GM19099 (cell line): ENCODE measurements around the gene KCNQ5.

Experiments used
- POLR2A ChIP-seq: IDR thresholded peaks from 3 replicates; pipeline ENCODE4 v1.6.1; 2011; ENCODE audit warnings: low read depth; ENCODE audit not compliant: insufficient read length; ENCODE audit errors: extremely low read depth

KCNQ5 gene

GRCh38 chr6:73088138-73088813 lies 466.4 kb downstream of the KCNQ5 start:
- no peak for TF ChIP-seq POLR2A

- no peak for TF ChIP-seq POLR2A
Measured at GRCh38 chr6:73104921-73105320, 483.1 kb downstream of the KCNQ5 start.

GRCh38 chr6:73107016-73107415 lies 485.2 kb downstream of the KCNQ5 start:
- no peak for TF ChIP-seq POLR2A

GRCh38 chr6:73108949-73109348 lies 487.1 kb downstream of the KCNQ5 start:
- no peak for TF ChIP-seq POLR2A

- TF ChIP-seq POLR2A = no peak
Measured at GRCh38 chr6:73109659-73110058, 487.8 kb downstream of the KCNQ5 start.

- no peak for TF ChIP-seq POLR2A
Measured at GRCh38 chr6:73116330-73116729, 494.5 kb downstream of the KCNQ5 start.

- no peak for TF ChIP-seq POLR2A
Measured at GRCh38 chr6:73121421-73121993, 499.6 kb downstream of the KCNQ5 start.

GRCh38 chr6:73123632-73124329 lies 501.9 kb downstream of the KCNQ5 start:
- no peak for TF ChIP-seq POLR2A

GRCh38 chr6:73129653-73130443 lies 508.0 kb downstream of the KCNQ5 start:
- TF ChIP-seq POLR2A = no peak

- no peak for TF ChIP-seq POLR2A
Measured at GRCh38 chr6:73131706-73132105, 509.8 kb downstream of the KCNQ5 start.

GRCh38 chr6:73134588-73134987 lies 512.7 kb downstream of the KCNQ5 start:
- no peak for TF ChIP-seq POLR2A

- no peak for TF ChIP-seq POLR2A
Measured at GRCh38 chr6:73139681-73140383, 518.0 kb downstream of the KCNQ5 start.

- TF ChIP-seq POLR2A = no peak
Measured at GRCh38 chr6:73143551-73143950, 521.7 kb downstream of the KCNQ5 start.

- no peak for TF ChIP-seq POLR2A
Measured at GRCh38 chr6:73144516-73144915, 522.7 kb downstream of the KCNQ5 start.

GRCh38 chr6:73145690-73146089 lies 523.8 kb downstream of the KCNQ5 start:
- no peak for TF ChIP-seq POLR2A
